ENCODE measurements around the gene PUM1. TPM values are rescaled to one million over a fixed set of nuclear protein-coding genes. Genes with fewer than 3 reads are reported as not detected.

Gene PUM1
- total and polyA plus RNA-seq, 10 of the 15 experiments (the other 5 are each of a cell fraction or from before 2014, with no cell fraction given), result 21.4 to 75.3 (median 42.4) TPM

DNA sequence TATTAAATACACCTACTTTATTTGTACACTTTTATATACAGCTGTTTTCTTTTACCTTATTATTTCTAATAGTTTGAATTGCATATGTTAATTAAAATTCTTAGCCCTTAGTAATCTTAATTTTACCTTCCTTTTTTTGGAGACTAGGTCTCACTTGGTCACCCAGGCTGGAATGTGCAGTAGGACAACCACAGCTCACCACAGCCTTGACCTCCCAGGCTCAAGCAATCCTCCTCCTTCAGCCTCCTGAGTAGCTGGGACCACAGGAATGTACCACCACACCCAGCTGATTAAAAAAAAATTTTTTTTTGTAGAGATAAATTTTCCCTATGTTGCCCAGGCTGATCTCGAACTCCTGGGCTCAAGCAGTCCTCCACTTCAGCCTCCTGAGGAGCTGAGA, 141.9 kb downstream of the PUM1 start:
- Histone ChIP-seq H2AFZ (ENCODE audit: control insufficient read depth, low read depth, low read length) (no peak overlapping the region), H3K4me3 (no peak overlapping the region), H3K36me3 (ENCODE audit: control insufficient read depth in 2 of 2, insufficient read depth in 2 of 2, low read length in 1 of 2) (no peaks in the 10 kb centered on the region), H4K20me1 (ENCODE audit: control insufficient read depth, insufficient read depth) (no peaks in the 10 kb centered on the region), H3K27ac (ENCODE audit: control insufficient read depth, insufficient read depth) (no peak overlapping the region), H3K9me3 (replicated peaks; ENCODE audit: control insufficient read depth, insufficient read depth, low read length) (no peaks in the 10 kb centered on the region), H3K27me3 (replicated peaks in 1 of 2; ENCODE audit: control insufficient read depth in 2 of 2, insufficient read depth in 2 of 2, low read length in 1 of 2) (no peaks in the 10 kb centered on the region), H3K4me1 (ENCODE audit: control insufficient read depth, insufficient read depth, low read length) (no peaks in the 10 kb centered on the region), H3K4me2 (ENCODE audit: control insufficient read depth, insufficient read depth) (no peak overlapping the region), H3K79me2 (ENCODE audit: control insufficient read depth, insufficient read depth, low read length) (no peaks in the 10 kb centered on the region), H3K9ac (ENCODE audit: control insufficient read depth, insufficient read depth, low read length) (no peak overlapping the region)
- in situ Hi-C loops (cut with MboI) (no loop called here), intact Hi-C loops (cut with micrococcal nuclease; ENCODE audit: unreplicated experiment) (no loop called here)
- ChIA-PET RAD21 (ENCODE audit: unreplicated experiment) (interaction anchor here (0.7 to 3.5 kb wide), 4 partner anchors 10 to 140 kb away, joined by 3 to 11 read pairs (median 4); no protein-coding TSS in a partner anchor), SMC1A (ENCODE audit: uncharacterized antibody, unreplicated experiment) (interaction anchor here (0.6 to 1.5 kb wide), 6 partner anchors 9 to 554 kb away, joined by 3 to 5 read pairs (median 4); no protein-coding TSS in a partner anchor), CTCF (interaction anchor here (0.7 to 12.7 kb wide), 7 partner anchors 9 to 1678 kb away, joined by 3 to 119 read pairs (median 4); no protein-coding TSS in a partner anchor), POLR2A (no interaction called here)
- TF ChIP-seq, protein P1, sequence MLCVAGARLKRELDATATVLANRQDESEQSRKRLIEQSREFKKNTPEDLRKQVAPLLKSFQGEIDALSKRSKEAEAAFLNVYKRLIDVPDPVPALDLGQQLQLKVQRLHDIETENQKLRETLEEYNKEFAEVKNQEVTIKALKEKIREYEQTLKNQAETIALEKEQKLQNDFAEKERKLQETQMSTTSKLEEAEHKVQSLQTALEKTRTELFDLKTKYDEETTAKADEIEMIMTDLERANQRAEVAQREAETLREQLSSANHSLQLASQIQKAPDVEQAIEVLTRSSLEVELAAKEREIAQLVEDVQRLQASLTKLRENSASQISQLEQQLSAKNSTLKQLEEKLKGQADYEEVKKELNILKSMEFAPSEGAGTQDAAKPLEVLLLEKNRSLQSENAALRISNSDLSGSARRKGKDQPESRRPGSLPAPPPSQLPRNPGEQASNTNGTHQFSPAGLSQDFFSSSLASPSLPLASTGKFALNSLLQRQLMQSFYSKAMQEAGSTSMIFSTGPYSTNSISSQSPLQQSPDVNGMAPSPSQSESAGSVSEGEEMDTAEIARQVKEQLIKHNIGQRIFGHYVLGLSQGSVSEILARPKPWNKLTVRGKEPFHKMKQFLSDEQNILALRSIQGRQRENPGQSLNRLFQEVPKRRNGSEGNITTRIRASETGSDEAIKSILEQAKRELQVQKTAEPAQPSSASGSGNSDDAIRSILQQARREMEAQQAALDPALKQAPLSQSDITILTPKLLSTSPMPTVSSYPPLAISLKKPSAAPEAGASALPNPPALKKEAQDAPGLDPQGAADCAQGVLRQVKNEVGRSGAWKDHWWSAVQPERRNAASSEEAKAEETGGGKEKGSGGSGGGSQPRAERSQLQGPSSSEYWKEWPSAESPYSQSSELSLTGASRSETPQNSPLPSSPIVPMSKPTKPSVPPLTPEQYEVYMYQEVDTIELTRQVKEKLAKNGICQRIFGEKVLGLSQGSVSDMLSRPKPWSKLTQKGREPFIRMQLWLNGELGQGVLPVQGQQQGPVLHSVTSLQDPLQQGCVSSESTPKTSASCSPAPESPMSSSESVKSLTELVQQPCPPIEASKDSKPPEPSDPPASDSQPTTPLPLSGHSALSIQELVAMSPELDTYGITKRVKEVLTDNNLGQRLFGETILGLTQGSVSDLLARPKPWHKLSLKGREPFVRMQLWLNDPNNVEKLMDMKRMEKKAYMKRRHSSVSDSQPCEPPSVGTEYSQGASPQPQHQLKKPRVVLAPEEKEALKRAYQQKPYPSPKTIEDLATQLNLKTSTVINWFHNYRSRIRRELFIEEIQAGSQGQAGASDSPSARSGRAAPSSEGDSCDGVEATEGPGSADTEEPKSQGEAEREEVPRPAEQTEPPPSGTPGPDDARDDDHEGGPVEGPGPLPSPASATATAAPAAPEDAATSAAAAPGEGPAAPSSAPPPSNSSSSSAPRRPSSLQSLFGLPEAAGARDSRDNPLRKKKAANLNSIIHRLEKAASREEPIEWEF (IDR thresholded peaks at IDR 0.05; ENCODE audit: insufficient replicate concordance, low read depth, low read length), result no peak
- TF ChIP-seq EGR1 (IDR thresholded peaks at IDR 0.05; ENCODE audit: borderline replicate concordance in 1 of 2, low read depth in 2 of 2, low read length in 2 of 2) (no peak), NFIC (IDR thresholded peaks at IDR 0.05; ENCODE audit: low read depth, low read length) (no peak)
- FAIRE-seq, result no peak
- ATAC-seq, result no peak
- WGBS (ENCODE audit: insufficient coverage, insufficient replicate concordance, low lambda C conversion rate, missing lambda C conversion rate), result 27% methylated on average over 1 of the region's 1 CpG
- no peak for DNase-seq (ENCODE audit: low read depth, low spot score)
- BruUV-seq (replicated peaks), result no TSS peak

Data from GM12878 (cell line).